ENCODE measurements around the gene ZNF839.
"Not testable (repeated sequence)": the region's sequence is repeated elsewhere in the genome, so short reads cannot be mapped to it uniquely, and the experiment has no call there.

The ZNF839 gene

GRCh38 chr14:102341566-102341965, 22.0 kb downstream of the ZNF839 start:
- no peak for DNase-seq (ENCODE audit: low read depth in 2 of 2)

GRCh38 chr14:102342238-102342637, 22.7 kb downstream of the ZNF839 start:
- no peak for DNase-seq (ENCODE audit: low read depth in 2 of 2)

GRCh38 chr14:102344084-102344483, 24.5 kb downstream of the ZNF839 start:
- no peak for DNase-seq (ENCODE audit: low read depth in 2 of 2)

- DNase-seq (ENCODE audit: low read depth in 2 of 2): no peak
Observed at GRCh38 chr14:102344485-102344884, 24.9 kb downstream of the ZNF839 start.

- DNase-seq (ENCODE audit: low read depth in 2 of 2): no peak
Observed at GRCh38 chr14:102345232-102345631, 25.7 kb downstream of the ZNF839 start.

GRCh38 chr14:102346645-102347044, 27.1 kb downstream of the ZNF839 start:
- no peak for DNase-seq (ENCODE audit: low read depth in 2 of 2)

GRCh38 chr14:102348376-102348775, 28.8 kb downstream of the ZNF839 start:
- DNase-seq (ENCODE audit: low read depth in 2 of 2): no peak

GRCh38 chr14:102351023-102351422, 31.5 kb downstream of the ZNF839 start:
- no peak for DNase-seq (ENCODE audit: low read depth in 2 of 2)

GRCh38 chr14:102351593-102351992, 32.0 kb downstream of the ZNF839 start:
- DNase-seq (ENCODE audit: low read depth in 2 of 2): not testable (repeated sequence)

- DNase-seq (ENCODE audit: low read depth in 2 of 2): no peak
Observed at GRCh38 chr14:102352213-102352612, 32.7 kb downstream of the ZNF839 start.

- no peak for DNase-seq (ENCODE audit: low read depth in 2 of 2)
Observed at GRCh38 chr14:102353126-102353619, 33.6 kb downstream of the ZNF839 start.

- DNase-seq (ENCODE audit: low read depth in 2 of 2): no peak
Observed at GRCh38 chr14:102356280-102356679, 36.7 kb downstream of the ZNF839 start.

GRCh38 chr14:102359341-102359740, 39.8 kb downstream of the ZNF839 start:
- no peak for DNase-seq (ENCODE audit: low read depth in 2 of 2)

GRCh38 chr14:102360388-102360787, 40.8 kb downstream of the ZNF839 start:
- DNase-seq (ENCODE audit: low read depth in 2 of 2): no peak

GRCh38 chr14:102362084-102362483, 42.5 kb downstream of the ZNF839 start:
- peak; percentile 33 to 51 for DNase-seq (ENCODE audit: low read depth in 2 of 2)

- peak; percentile 92 to 98 for DNase-seq (ENCODE audit: low read depth in 2 of 2)
Observed at GRCh38 chr14:102362545-102363181, 43.1 kb downstream of the ZNF839 start, which contains the start of the genes CINP and TECPR2. CINP (minus strand) TSS chr14:102362890; CDS start chr14:102362851, 39 bp downstream. TECPR2 (plus strand) TSS chr14:102362941; CDS start chr14:102376722, 13,781 bp downstream.

- peak in 1 of 2 experiments; percentile 11 for DNase-seq (ENCODE audit: low read depth in 2 of 2)
Observed at GRCh38 chr14:102363182-102363943, 43.8 kb downstream of the ZNF839 start.

GRCh38 chr14:102370305-102370809, 50.8 kb downstream of the ZNF839 start:
- no peak for DNase-seq (ENCODE audit: low read depth in 2 of 2)

GRCh38 chr14:102371361-102371760, 51.8 kb downstream of the ZNF839 start:
- no peak for DNase-seq (ENCODE audit: low read depth in 2 of 2)

GRCh38 chr14:102373110-102373509, 53.6 kb downstream of the ZNF839 start:
- DNase-seq (ENCODE audit: low read depth in 2 of 2): no peak

GRCh38 chr14:102374264-102374663, 54.7 kb downstream of the ZNF839 start:
- DNase-seq (ENCODE audit: low read depth in 2 of 2): no peak

- DNase-seq (ENCODE audit: low read depth in 2 of 2): no peak
Observed at GRCh38 chr14:102375119-102375518, 55.6 kb downstream of the ZNF839 start.

GRCh38 chr14:102377696-102378095, 58.1 kb downstream of the ZNF839 start:
- no peak for DNase-seq (ENCODE audit: low read depth in 2 of 2)
